K562 (cell line): Measurements from ENCODE around the gene LRP2. TPM values are rescaled to one million over a fixed set of nuclear protein-coding genes. Genes with fewer than 3 reads are reported as not detected.

Experiments
- CBX5 ChIP-seq: IDR thresholded peaks from 2 replicates; pipeline ENCODE4 v1.6.1; 2014; ENCODE audit warnings: low read depth, borderline replicate concordance
- CTBP1 ChIP-seq: fragments of 450-650 bp; IDR thresholded peaks from 2 replicates; pipeline ENCODE4 v1.6.1; 2016; ENCODE audit warnings: borderline replicate concordance
- DMBX1 ChIP-seq: fragments of 250-450 bp; sonication (Bioruptor Pico); IDR thresholded peaks from 2 replicates; pipeline ENCODE4 v1.8.0; 2022; ENCODE audit warnings: inconsistent platforms, mild to moderate bottlenecking, moderate library complexity, borderline replicate concordance
- GTF2F1 ChIP-seq: IDR thresholded peaks from 2 replicates; pipeline ENCODE4 v1.6.1; 2011; ENCODE audit warnings: low read depth, low read length, improper control_type of control experiment
- KAT7 ChIP-seq: sonication (generic); formaldehyde crosslinking; IDR thresholded peaks from 2 replicates; pipeline ENCODE4 v1.8.0; 2022; ENCODE audit warnings: missing genetic modification reagents, mild to moderate bottlenecking, borderline replicate concordance
- MBD2 ChIP-seq: sonication (generic); IDR thresholded peaks from 2 replicates; pipeline ENCODE4 v1.6.1; 2016; ENCODE audit warnings: low read depth, borderline replicate concordance
- NONO ChIP-seq, 2 experiments: fragments of 200-400 bp in 1 of 2; fragments of 450-650 bp in 1 of 2; formaldehyde crosslinking in 1 of 2; IDR thresholded peaks; 2 replicates each; pipeline ENCODE4 v1.6.1; 2017; ENCODE audit warnings: low read depth in 2 of 2, mild to moderate bottlenecking in 2 of 2, moderate library complexity in 2 of 2, low read length in 1 of 2
- RHOXF2B ChIP-seq: fragments of 250-450 bp; sonication (Bioruptor Pico); conservative IDR thresholded peaks from 2 replicates; pipeline ENCODE4 v1.5.1; 2021
- U2AF2 ChIP-seq: fragments of 200-400 bp; formaldehyde crosslinking; optimal IDR thresholded peaks from 2 replicates; pipeline ENCODE3; 2017; ENCODE audit warnings: low read depth, mild to moderate bottlenecking, low read length
- XRCC3 ChIP-seq: fragments of 450-650 bp; IDR thresholded peaks from 2 replicates; pipeline ENCODE4 v1.6.1; 2017; ENCODE audit warnings: mild to moderate bottlenecking, moderate library complexity
- ZNF165 ChIP-seq: fragments of 250-450 bp; sonication (Bioruptor Pico); IDR thresholded peaks from 2 replicates; pipeline ENCODE4 v1.4.0; 2020; ENCODE audit warnings: borderline replicate concordance
- ZNF3 ChIP-seq: fragments of 250-450 bp; sonication (Bioruptor Pico); IDR thresholded peaks from 2 replicates; pipeline ENCODE4 v1.5.0; 2021; ENCODE audit warnings: mild to moderate bottlenecking, moderate library complexity
- polyA plus RNA-seq, 8 experiments: library from polyadenylated mRNA; depleted of rRNA in 4 of 8; stranded (reverse) in 5 of 8; unstranded in 3 of 8; fragments of >200 nt; fragmentation: Nextera tagmentation in 2 of 8; fragmentation: Illumina TruSeq in 1 of 8; extraction: Ambion mirVana in 2 of 8; extraction: Trizol in 1 of 8; gene quantifications; 2 replicates each; pipeline versions ENCODE4 v1.2.1 to v1.2.3, GENCODE V29; 2011 to 2014; ENCODE audit warnings: inconsistent platforms in 1 of 8, missing spikeins in 1 of 8
- total RNA-seq, 7 experiments: library from RNA; depleted of rRNA in 6 of 7; stranded (reverse); fragments of >200 nt in 6 of 7; fragmentation: Illumina TruSeq in 2 of 7; extraction: Trizol in 2 of 7; gene quantifications; 2 replicates each; pipeline versions ENCODE4 v1.2.1 to v1.2.3, GENCODE V29; 2011 to 2021; ENCODE audit warnings: low replicate concordance in 1 of 7
- TF ChIP-seq, protein P1 (sequence below): fragments of 450-650 bp; formaldehyde crosslinking; IDR thresholded peaks from 2 replicates; pipeline ENCODE4 v1.4.0; 2020; ENCODE audit warnings: mild to moderate bottlenecking, moderate library complexity
- TF ChIP-seq, protein P2 (sequence below): sonication (generic); formaldehyde crosslinking; IDR thresholded peaks from 2 replicates; pipeline ENCODE4 v1.8.1; 2022; ENCODE audit warnings: missing genetic modification reagents
- TF ChIP-seq, protein P3 (sequence below), 2 experiments: fragments of 250-450 bp in 1 of 2; fragments of 450-650 bp in 1 of 2; sonication (Bioruptor Pico) in 1 of 2; IDR thresholded peaks; 2 replicates each; pipeline versions ENCODE4 v1.6.1 to v1.8.0; 2016 to 2021; ENCODE audit warnings: mild to moderate bottlenecking in 2 of 2, moderate library complexity in 2 of 2, missing compliant biosample characterization in 1 of 2, missing genetic modification characterization in 1 of 2
- TF ChIP-seq, protein P4 (sequence below): fragments of 250-450 bp; sonication (Bioruptor Pico); IDR thresholded peaks from 2 replicates; pipeline ENCODE4 v1.5.0; 2020; ENCODE audit warnings: mild to moderate bottlenecking
- TF ChIP-seq, protein P5 (sequence below), 2 experiments: fragments of 450-650 bp; IDR thresholded peaks; 2 replicates each; pipeline ENCODE4 v1.6.1; 2018; ENCODE audit warnings: mild to moderate bottlenecking in 2 of 2, low read depth in 1 of 2; ENCODE audit not compliant: partially characterized antibody in 2 of 2
- TF ChIP-seq, protein P6 (sequence below): fragments of 450-650 bp; formaldehyde crosslinking; IDR thresholded peaks from 2 replicates; pipeline ENCODE4 v1.4.0; 2020; ENCODE audit warnings: mild to moderate bottlenecking, moderate library complexity

The LRP2 gene
- total and polyA plus RNA-seq, 9 of the 15 experiments (the other 6 are each of a cell fraction or from before 2014, with no cell fraction given) = 0.04 to 0.18 (median 0.11) TPM; not detected in 1

DNA sequence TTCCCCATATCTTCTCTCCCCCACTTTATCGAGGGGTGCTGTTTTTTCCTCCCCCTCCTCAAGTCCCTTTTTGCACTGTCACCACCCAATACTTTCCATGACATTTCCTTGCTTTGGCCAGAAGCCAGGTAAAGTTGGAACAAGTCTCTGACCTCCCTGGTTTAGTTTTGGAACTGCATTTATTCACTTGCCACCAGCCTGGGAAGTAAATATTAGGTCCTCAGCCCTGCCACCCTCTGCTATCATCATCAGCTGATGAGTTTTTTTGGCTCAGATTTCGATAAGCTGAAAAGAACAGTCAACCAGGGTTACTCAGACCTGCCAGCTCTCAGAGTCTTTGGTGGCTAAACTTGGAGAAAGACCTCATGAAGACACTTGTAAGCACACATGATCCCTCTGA is 246.0 kb downstream of the LRP2 start (continued):
- TF ChIP-seq, protein P1, sequence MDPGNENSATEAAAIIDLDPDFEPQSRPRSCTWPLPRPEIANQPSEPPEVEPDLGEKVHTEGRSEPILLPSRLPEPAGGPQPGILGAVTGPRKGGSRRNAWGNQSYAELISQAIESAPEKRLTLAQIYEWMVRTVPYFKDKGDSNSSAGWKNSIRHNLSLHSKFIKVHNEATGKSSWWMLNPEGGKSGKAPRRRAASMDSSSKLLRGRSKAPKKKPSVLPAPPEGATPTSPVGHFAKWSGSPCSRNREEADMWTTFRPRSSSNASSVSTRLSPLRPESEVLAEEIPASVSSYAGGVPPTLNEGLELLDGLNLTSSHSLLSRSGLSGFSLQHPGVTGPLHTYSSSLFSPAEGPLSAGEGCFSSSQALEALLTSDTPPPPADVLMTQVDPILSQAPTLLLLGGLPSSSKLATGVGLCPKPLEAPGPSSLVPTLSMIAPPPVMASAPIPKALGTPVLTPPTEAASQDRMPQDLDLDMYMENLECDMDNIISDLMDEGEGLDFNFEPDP (CRISPR knock-in tag) = no peak
- no peak for TF ChIP-seq CBX5
- TF ChIP-seq, protein P2, sequence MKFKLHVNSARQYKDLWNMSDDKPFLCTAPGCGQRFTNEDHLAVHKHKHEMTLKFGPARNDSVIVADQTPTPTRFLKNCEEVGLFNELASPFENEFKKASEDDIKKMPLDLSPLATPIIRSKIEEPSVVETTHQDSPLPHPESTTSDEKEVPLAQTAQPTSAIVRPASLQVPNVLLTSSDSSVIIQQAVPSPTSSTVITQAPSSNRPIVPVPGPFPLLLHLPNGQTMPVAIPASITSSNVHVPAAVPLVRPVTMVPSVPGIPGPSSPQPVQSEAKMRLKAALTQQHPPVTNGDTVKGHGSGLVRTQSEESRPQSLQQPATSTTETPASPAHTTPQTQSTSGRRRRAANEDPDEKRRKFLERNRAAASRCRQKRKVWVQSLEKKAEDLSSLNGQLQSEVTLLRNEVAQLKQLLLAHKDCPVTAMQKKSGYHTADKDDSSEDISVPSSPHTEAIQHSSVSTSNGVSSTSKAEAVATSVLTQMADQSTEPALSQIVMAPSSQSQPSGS (CRISPR knock-in tag) = no peak
- TF ChIP-seq GTF2F1 = no peak
- TF ChIP-seq ZNF165 (CRISPR knock-in tag) = no peak
- TF ChIP-seq MBD2 = no peak
- TF ChIP-seq, protein P3, sequence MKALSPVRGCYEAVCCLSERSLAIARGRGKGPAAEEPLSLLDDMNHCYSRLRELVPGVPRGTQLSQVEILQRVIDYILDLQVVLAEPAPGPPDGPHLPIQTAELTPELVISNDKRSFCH (CRISPR knock-in tag; IDR thresholded peaks at IDR 0.05) = no peak
- TF ChIP-seq, protein P3 (tag; IDR thresholded peaks at IDR 0.05) = no peak
- no peak for TF ChIP-seq DMBX1
- TF ChIP-seq KAT7 = no peak
- TF ChIP-seq, protein P4, sequence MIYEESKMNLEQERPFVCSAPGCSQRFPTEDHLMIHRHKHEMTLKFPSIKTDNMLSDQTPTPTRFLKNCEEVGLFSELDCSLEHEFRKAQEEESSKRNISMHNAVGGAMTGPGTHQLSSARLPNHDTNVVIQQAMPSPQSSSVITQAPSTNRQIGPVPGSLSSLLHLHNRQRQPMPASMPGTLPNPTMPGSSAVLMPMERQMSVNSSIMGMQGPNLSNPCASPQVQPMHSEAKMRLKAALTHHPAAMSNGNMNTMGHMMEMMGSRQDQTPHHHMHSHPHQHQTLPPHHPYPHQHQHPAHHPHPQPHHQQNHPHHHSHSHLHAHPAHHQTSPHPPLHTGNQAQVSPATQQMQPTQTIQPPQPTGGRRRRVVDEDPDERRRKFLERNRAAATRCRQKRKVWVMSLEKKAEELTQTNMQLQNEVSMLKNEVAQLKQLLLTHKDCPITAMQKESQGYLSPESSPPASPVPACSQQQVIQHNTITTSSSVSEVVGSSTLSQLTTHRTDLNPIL = no peak
- TF ChIP-seq XRCC3 = no peak
- TF ChIP-seq, protein P5, sequence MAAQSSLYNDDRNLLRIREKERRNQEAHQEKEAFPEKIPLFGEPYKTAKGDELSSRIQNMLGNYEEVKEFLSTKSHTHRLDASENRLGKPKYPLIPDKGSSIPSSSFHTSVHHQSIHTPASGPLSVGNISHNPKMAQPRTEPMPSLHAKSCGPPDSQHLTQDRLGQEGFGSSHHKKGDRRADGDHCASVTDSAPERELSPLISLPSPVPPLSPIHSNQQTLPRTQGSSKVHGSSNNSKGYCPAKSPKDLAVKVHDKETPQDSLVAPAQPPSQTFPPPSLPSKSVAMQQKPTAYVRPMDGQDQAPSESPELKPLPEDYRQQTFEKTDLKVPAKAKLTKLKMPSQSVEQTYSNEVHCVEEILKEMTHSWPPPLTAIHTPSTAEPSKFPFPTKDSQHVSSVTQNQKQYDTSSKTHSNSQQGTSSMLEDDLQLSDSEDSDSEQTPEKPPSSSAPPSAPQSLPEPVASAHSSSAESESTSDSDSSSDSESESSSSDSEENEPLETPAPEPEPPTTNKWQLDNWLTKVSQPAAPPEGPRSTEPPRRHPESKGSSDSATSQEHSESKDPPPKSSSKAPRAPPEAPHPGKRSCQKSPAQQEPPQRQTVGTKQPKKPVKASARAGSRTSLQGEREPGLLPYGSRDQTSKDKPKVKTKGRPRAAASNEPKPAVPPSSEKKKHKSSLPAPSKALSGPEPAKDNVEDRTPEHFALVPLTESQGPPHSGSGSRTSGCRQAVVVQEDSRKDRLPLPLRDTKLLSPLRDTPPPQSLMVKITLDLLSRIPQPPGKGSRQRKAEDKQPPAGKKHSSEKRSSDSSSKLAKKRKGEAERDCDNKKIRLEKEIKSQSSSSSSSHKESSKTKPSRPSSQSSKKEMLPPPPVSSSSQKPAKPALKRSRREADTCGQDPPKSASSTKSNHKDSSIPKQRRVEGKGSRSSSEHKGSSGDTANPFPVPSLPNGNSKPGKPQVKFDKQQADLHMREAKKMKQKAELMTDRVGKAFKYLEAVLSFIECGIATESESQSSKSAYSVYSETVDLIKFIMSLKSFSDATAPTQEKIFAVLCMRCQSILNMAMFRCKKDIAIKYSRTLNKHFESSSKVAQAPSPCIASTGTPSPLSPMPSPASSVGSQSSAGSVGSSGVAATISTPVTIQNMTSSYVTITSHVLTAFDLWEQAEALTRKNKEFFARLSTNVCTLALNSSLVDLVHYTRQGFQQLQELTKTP (IDR thresholded peaks at IDR 0.05; ENCODE audit: low read depth in 1 of 2, partially characterized antibody in 2 of 2) = no peak
- no peak for TF ChIP-seq RHOXF2B
- no peak for TF ChIP-seq NONO (IDR thresholded peaks at IDR 0.05; ENCODE audit: low read depth in 2 of 2, low read length in 1 of 2)
- TF ChIP-seq, protein P6, sequence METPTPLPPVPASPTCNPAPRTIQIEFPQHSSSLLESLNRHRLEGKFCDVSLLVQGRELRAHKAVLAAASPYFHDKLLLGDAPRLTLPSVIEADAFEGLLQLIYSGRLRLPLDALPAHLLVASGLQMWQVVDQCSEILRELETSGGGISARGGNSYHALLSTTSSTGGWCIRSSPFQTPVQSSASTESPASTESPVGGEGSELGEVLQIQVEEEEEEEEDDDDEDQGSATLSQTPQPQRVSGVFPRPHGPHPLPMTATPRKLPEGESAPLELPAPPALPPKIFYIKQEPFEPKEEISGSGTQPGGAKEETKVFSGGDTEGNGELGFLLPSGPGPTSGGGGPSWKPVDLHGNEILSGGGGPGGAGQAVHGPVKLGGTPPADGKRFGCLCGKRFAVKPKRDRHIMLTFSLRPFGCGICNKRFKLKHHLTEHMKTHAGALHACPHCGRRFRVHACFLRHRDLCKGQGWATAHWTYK (CRISPR knock-in tag) = no peak
- TF ChIP-seq U2AF2 = no peak
- peak; percentile 12; the same call in 1 of the 2 replicates for TF ChIP-seq CTBP1
- TF ChIP-seq ZNF3 (CRISPR knock-in tag) = no peak
